Right cardiac atrium (tissue), 5 donors: Measurements from ENCODE around the gene NCMAP. TPM values are rescaled to one million over a fixed set of nuclear protein-coding genes. Genes with fewer than 3 reads are reported as not detected.

Experiments
- ATAC-seq, 2 donors: fragments of 200-7000 bp; cut with Tn5 transposase; one replicate each; pipeline versions ENCODE4 v1.8.0 to v1.9.1; 2020; ENCODE audit warnings: moderate library complexity in 2 of 2, mild to moderate bottlenecking in 1 of 2
- DNase-seq, 3 donors: peaks; one replicate each; pipeline ENCODE4 v3.0.0-alpha.2; 2020
- H3K27ac ChIP-seq: one replicate; pipeline ENCODE4 v1.5.1; 2013; ENCODE audit warnings: mild to moderate bottlenecking, low read length, control low read depth, moderate library complexity
- H3K27me3 ChIP-seq: one replicate; pipeline ENCODE4 v1.6.1; 2013; ENCODE audit not compliant: control insufficient read depth, insufficient read depth
- H3K4me1 ChIP-seq: one replicate; pipeline ENCODE4 v1.6.1; 2013; ENCODE audit warnings: low read length; ENCODE audit not compliant: control insufficient read depth, insufficient read depth
- H3K4me3 ChIP-seq: one replicate; pipeline ENCODE4 v1.5.1; 2013; ENCODE audit warnings: low read length, control low read depth
- H3K9me3 ChIP-seq: one replicate; pipeline ENCODE4 v1.6.1; 2013; ENCODE audit warnings: low read length; ENCODE audit not compliant: control insufficient read depth
- WGBS: extraction: QIAGEN DNeasy Blood & Tissue Kit; methylation state at CpG from one replicate; pipeline ENCODE4 v1.1.7; 2013; 5-methylcytosine and 5-hydroxymethylcytosine counted together
- intact Hi-C, 4 donors: fragments of 100-400 bp; cut with DNase I; formaldehyde crosslinking; loops; one replicate each; pipeline versions ENCODE4 v1.11.0 to v1.14.0; 2022 to 2023
- polyA plus RNA-seq: library from polyadenylated mRNA; stranded (reverse); fragments of 200-250 nt; gene quantifications from one replicate; pipeline ENCODE4 v1.2.3, GENCODE V29; 2013
- total RNA-seq, 4 donors: library from RNA; stranded (reverse); fragmentation: NEBNext Ultra II Directional; extraction: Animal tissue kit (Norgen Biotek cat#: 25700); gene quantifications; one replicate each; pipeline ENCODE4 v1.2.1, GENCODE V29; 2021
- donor health status: healthy with polysubstance abuse.
- donor health status: DM: no; HTN: yes; CAD: no.
- donor health status: DM: no; HTN: no; CAD: no.
- donor health status: DM: no; HTN: yes; CAD: no; lungs with severe emphysema.
- donor health status: DM: yes; HTN: yes; CAD: no.

Gene NCMAP
- total and polyA plus RNA-seq, 5 donors, result 0.21 to 1.0 (median 0.71) TPM; not detected in 1

DNA sequence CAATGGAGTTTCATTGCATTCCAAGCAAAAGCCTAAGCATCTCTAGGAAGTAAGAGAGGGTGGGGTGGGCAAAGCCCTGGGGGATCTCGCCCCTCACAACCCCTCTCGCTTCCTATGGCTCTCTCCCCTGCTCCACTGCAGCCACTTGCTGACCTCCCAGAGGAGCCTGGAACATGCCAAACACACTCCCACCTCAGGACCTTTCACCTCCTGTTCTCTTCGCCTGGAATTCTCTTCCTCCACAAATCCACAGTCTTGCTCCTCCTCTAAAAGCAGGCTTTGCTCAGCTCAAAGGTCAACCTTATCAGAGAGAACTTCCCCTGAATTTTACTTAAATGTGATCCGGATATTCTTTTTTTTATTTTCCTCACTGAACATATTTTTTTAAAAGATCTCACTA, 66.3 kb downstream of the NCMAP start:
- H3K4me1 ChIP-seq, result no peaks in the 10 kb centered on the region
- H3K4me3 ChIP-seq, result no peak overlapping the region
- H3K9me3 ChIP-seq, result no peaks in the 10 kb centered on the region
- DNase-seq (no peak), ATAC-seq (no peak)
- 30% methylated on average over 4 of the region's 4 CpGs for WGBS
- no peak overlapping the region for H3K27ac ChIP-seq
- no peaks in the 10 kb centered on the region for H3K27me3 ChIP-seq
- intact Hi-C loops, result loop anchor here in 1 of 4 donors (10.0 kb wide), 1 partner anchor 207 kb away; the partner anchor contains the start of genes NIPAL3 and STPG1

DNA sequence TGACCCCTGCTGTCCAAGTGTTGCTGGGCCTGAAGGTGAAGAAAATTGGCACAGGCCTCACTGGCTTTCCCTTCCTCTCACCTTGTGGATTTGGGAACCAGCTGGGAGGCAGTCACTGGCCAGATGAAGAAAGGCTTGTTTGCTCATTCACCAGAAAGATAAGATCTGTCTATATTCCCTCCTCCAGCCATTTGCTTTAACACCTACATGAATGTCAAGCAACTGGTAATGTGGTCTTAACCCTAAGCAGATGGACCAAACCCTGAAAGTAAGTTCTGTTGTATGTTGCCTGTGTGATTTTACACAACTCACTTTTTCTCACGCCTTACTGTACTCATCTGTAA, 76.9 kb downstream of the NCMAP start:
- Histone ChIP-seq H3K27ac (no peak overlapping the region), H3K4me3 (no peak overlapping the region), H3K27me3 (no peaks in the 10 kb centered on the region), H3K4me1 (no peaks in the 10 kb centered on the region), H3K9me3 (no peaks in the 10 kb centered on the region)
- no peak for ATAC-seq
- no peak for DNase-seq
- WGBS, result 92% methylated on average over 1 of the region's 1 CpG
- intact Hi-C loops, result loop anchor here in 3 of 4 donors (10.0 kb wide), 4 partner anchors 78 to 428 kb away; partner anchors contain the start of gene NCMAP (in 1 of the 3)

DNA sequence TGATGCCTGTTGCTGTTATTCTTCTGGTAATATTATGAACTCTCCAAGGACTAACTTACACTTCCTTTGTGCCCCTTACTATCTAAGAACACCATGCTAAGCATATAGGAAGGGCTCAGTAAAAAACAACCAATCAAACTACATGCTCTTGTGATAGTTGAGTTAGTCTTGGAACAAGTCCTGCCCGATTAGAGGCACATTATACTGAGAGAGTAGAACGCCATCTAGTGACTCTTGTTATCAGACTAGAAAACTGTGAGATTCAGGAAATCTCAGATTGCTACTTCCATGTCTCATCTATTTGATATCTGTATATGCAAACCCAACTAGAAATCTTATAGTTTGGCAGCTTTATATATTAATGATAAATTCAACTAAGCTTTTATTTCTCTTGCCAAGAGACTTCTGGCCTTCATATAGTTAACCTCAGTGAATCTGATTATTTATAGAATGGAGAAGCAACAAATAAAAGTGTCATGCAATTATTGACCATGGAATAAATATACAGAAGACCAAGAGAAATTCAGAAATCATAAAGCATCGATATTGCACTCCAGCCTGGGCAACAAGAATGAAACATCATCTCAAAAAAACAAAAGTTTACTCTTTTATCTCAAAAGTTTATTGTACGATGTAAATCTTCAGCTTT, 79.4 kb downstream of the NCMAP start:
- 15% methylated on average over 4 of the region's 4 CpGs for WGBS
- DNase-seq (no peak), ATAC-seq (peak; percentile 71 to 80)
- Histone ChIP-seq H3K27me3 (no peaks in the 10 kb centered on the region), H3K4me1 (no peaks in the 10 kb centered on the region), H3K4me3 (no peak overlapping the region), H3K27ac (no peak overlapping the region), H3K9me3 (no peaks in the 10 kb centered on the region)
- intact Hi-C loops, result loop anchor here in 3 of 4 donors (5.0 to 10.0 kb wide), 5 partner anchors 81 to 438 kb away; partner anchors contain the start of gene NCMAP (in 1 of the 3)

DNA sequence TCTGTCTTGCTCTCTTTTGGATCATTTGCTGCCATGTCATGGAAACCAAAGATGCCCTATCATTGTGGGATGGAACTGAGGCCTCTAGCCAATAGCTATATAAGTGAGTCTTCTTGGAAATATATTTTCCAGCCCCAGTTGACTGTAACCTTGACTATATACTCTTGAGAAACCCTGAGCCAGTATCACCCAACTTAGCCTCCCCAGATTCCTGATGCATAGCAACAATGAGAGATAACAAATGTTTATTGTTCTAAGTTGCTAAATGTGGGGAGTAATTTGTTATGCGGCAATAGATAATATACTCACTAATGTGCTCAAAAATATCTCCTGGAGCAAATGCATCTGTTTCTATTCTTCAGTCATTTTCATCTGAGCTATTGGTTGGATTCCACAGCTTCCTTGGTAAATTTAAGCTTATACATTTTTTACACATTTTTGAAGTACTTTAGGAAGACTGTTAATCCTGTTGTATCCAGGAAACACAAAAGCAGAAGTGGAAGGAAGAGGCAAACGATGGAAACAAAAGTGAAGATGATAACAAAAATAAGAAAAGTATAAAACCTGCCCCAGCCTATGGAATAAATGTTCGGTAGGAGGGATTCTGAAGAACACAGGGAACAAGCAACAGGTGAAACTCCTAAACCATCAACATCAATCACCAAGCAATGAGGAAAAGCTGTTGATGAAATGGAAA, 80.9 kb downstream of the NCMAP start:
- Histone ChIP-seq H3K4me3 (no peak overlapping the region), H3K9me3 (no peaks in the 10 kb centered on the region), H3K4me1 (peaks cover 5% of the 10 kb centered on the region), H3K27ac (no peak overlapping the region), H3K27me3 (no peaks in the 10 kb centered on the region)
- ATAC-seq, result no peak
- no peak for DNase-seq
- WGBS, result 59% methylated on average over 3 of the region's 3 CpGs
- intact Hi-C loops, result loop anchor here in 3 of 4 donors (5.0 to 10.0 kb wide), 5 partner anchors 82 to 440 kb away; partner anchors contain the start of gene NCMAP (in 1 of the 3)

DNA sequence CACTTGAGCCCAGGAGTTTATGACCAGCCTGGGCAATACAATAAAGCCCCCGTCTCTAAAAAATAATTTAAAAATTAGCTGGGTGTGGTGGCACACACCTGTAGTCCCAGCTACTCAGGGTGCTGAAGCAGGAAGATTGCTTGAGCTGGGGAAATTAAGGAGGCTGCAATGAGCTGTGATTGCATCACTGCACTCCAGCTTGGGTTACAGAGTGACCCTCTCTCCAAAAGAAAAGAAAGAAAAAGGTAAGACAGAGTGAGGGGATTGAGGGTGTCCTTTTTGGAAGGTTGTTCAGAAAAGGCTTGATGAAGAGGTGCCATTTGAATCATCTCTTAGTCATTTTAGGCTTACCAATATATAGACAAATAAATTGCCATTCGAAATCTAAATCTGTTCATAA, 83.2 kb downstream of the NCMAP start:
- H3K4me3 ChIP-seq, result no peak overlapping the region
- no peaks in the 10 kb centered on the region for H3K27me3 ChIP-seq
- no peaks in the 10 kb centered on the region for H3K9me3 ChIP-seq
- 91% methylated on average over 2 of the region's 2 CpGs for WGBS
- no peak for DNase-seq
- H3K4me1 ChIP-seq, result peaks cover 7% of the 10 kb centered on the region
- no peak overlapping the region for H3K27ac ChIP-seq
- intact Hi-C loops, result loop anchor here in 3 of 4 donors (5.0 to 10.0 kb wide), 5 partner anchors 84 to 442 kb away; partner anchors contain the start of gene NCMAP (in 1 of the 3)
- ATAC-seq, result no peak

DNA sequence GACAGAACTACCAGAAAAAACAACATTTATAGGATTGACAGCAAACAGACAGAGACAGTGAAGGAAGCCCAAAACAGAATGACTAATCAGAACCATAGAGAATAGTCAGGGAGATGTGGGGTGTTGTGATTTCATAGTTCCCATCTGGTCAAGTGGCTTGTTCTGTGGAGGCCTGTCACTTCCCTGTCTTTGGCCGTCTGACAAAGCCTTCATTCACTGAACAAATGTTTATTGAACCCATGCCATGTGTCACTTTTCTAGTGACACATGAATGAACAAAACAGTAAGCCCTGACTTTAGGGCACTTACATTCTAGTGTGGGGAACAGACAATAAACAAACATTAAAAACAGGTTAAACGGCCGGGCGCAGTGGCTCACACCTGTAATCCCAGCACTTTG, 84.0 kb downstream of the NCMAP start:
- intact Hi-C loops, result loop anchor here in 3 of 4 donors (5.0 to 10.0 kb wide), 5 partner anchors 85 to 443 kb away; partner anchors contain the start of gene NCMAP (in 1 of the 3)
- H3K27me3 ChIP-seq, result no peaks in the 10 kb centered on the region
- H3K4me1 ChIP-seq, result peaks cover 7% of the 10 kb centered on the region
- 75% methylated on average over 4 of the region's 4 CpGs for WGBS
- ATAC-seq, result no peak
- no peak overlapping the region for H3K4me3 ChIP-seq
- no peak overlapping the region for H3K27ac ChIP-seq
- no peaks in the 10 kb centered on the region for H3K9me3 ChIP-seq
- no peak for DNase-seq

DNA sequence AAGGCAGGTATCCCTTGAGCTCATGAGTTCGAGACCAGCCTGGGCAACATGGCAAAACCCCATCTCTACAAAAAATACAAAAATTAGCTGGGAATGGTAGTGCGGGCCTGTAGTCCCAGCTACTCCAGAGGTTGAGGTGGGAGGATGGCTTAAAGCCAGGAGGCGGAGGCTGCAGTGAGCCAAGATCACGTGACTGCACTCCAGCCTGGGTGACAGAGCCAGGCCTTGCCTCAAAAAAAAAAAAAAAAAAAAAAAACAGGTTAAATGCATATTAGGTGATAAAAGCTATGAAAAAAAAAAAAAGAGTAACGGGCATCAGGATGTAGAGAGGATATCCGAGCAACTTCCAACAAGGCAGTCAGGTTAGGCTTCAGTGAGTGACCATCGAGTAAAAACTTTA, 84.4 kb downstream of the NCMAP start:
- no peak overlapping the region for H3K27ac ChIP-seq
- intact Hi-C loops, result no loop called here

DNA sequence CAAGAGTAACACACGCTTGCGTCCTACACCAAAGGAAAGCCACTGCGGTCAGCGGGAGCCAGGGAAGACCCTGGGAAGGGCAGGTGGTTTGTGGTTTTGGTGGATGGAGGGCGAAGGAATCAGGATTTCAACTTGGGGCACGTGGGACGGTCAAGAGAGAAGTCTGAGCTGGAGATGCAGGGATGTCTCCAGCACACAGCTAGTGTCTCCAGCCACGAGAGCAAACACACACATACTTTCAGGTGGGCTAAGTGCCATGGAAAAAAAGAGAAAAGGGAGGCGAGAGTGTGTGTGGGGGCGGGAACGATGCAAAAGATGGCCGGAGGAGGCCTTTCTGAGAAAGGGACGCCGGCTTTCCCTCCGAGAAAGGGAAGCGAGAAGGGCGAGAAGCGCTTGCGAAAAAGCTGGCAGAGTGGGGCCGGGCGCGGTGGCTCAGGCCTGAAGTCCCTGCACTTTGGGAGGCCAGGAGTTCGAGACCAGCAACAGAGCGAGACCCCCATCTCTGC, 85.8 kb downstream of the NCMAP start:
- Histone ChIP-seq H3K9me3 (no peaks in the 10 kb centered on the region), H3K4me3 (peak overlapping the region; percentile 71), H3K27ac (peak overlapping the region; percentile 87), H3K27me3 (no peaks in the 10 kb centered on the region), H3K4me1 (peaks cover 7% of the 10 kb centered on the region)
- WGBS, result 23% methylated on average over 24 of the region's 24 CpGs
- DNase-seq, result peak; percentile 61 to 81 (median 74)
- no peak for ATAC-seq
- intact Hi-C loops, result no loop called here

More for the DNA sequence above, 84.4 kb downstream of the NCMAP start:
- no peak overlapping the region for H3K4me3 ChIP-seq
- H3K27me3 ChIP-seq, result no peaks in the 10 kb centered on the region
- H3K4me1 ChIP-seq, result peaks cover 7% of the 10 kb centered on the region
- H3K9me3 ChIP-seq, result no peaks in the 10 kb centered on the region
- peak; percentile 37 to 69 (median 62) for DNase-seq
- ATAC-seq, result no peak
- 68% methylated on average over 7 of the region's 7 CpGs for WGBS

DNA sequence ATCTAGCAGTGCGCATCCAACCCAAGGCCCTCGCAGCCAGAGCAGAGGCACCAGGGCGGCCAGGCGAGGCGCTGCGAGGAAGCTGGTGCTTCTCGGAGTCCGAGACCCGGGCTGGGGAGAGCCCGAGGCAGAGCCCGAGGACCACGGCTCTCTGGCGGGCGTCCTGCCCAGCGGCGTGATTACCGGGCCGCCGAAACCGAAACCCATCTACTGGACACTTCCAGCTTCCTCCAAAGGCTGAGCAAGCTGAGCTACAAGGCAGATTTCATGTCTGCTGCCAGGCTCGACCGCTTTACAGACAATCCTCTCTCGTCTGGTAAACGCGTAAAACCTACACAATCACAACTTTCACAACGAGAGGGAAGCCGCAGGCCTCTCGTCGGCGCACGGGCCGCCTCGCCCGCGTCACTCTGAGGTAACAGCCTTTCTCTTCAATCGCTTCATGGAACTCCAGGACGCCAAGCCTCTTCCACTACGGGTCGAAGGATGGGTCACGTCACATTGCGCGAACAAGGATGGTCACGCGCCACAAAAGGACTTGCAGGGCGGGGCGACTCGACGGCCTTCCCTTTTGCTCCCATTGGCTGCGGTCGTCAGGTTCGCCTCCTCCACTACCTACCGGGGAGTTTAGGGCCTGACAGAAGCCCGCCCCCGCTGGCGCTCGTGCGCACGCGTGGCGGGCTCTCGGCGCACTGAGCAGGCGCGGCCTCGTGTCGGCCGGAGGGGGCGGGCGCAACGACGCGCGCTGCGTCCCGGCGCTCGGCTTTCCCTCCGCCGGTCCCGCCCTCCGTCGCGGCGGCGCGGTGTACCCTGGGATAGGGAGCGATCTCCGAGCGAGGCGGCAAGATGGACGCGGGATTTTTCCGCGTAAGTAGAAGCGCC, 86.8 kb downstream of the NCMAP start, which contains the start of gene SRRM1:
TSS of gene SRRM1 (plus strand) at position 822 of the 882 bp plus-strand sequence. CDS start at position 847, 25 bp downstream.
- peak; percentile 99 to 100 (median 99) for DNase-seq
- Histone ChIP-seq H3K27me3 (no peaks in the 10 kb centered on the region), H3K9me3 (no peaks in the 10 kb centered on the region), H3K4me3 (peak within 1 kb of the TSS; percentile 92), H3K27ac (peak within 1 kb of the TSS; percentile 94), H3K4me1 (peaks cover 7% of the 10 kb centered on the region)
- intact Hi-C loops, result no loop called here
- WGBS, result under 1% methylated on average over 95 of the region's 95 CpGs
- peak; percentile 98 for ATAC-seq

DNA sequence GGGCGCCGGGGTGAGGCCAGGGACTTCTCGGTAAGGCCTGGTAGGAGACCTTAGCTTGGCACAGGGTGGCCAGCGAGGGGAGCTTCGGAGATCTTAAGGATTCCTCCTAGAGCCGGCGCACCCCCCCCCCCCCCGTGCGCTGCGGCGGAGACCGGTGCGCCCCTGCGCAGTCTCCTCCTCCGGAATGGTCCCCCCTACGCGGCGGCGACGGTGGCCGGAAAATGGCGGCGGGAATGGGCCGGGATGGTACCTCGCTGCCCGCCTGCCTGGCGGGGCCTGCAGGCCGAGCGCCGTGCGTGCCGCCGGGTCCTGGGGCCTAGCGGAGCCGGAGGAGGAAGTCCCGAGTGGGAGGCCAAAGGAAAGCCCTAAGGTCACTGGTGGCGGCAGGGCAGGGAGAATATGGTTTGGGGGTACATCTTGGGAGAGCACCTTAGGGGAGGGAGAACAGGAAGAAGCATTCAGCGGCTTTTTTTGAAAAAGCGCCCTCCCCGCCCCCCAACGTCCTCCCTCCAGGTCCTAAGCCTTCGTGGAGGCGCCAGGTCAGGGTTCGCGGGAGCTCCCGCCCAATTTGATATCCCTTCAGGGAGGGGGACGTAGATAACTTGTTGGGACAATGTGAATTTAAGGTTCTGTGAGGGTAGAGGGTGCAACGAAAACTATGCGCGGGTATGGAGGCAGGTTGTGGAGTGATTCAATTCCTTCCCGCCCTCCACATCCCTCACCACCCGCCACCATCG, 87.6 kb downstream of the NCMAP start:
- peak overlapping the region; percentile 92 for H3K4me3 ChIP-seq
- peak overlapping the region; percentile 65 for H3K27ac ChIP-seq
- peaks cover 7% of the 10 kb centered on the region for H3K4me1 ChIP-seq
- DNase-seq, result peak in 2 of 3 donors; percentile 55 to 57
- peak; percentile 16 to 47 for ATAC-seq
- WGBS, result under 1% methylated on average over 53 of the region's 53 CpGs
- no peaks in the 10 kb centered on the region for H3K9me3 ChIP-seq
- intact Hi-C loops, result no loop called here
- no peaks in the 10 kb centered on the region for H3K27me3 ChIP-seq
